ENCODE measurements around the gene TOR1AIP2.

- TF ChIP-seq CTCF (IDR thresholded peaks at IDR 0.05) (no peak), POLR2A (IDR thresholded peaks at IDR 0.05) (no peak)
These were observed 6.1 kb upstream of the TOR1AIP2 start for GRCh38 chr1:179883745-179884138.
